ENCODE results near the gene PAPPA.

PAPPA gene

GRCh38 chr9:116425244-116425643 is 271.7 kb downstream of the PAPPA start:
- DNase-seq (ENCODE audit: low read depth, low spot score) = no peak
- no peaks in the 10 kb centered on the region for H3K27me3 ChIP-seq (ENCODE audit: control insufficient read depth, insufficient read depth, low read length)
- no peaks in the 10 kb centered on the region for H3K9me3 ChIP-seq (ENCODE audit: control insufficient read depth, insufficient read depth, low read length)
- WGBS (ENCODE audit: insufficient coverage, insufficient read length) = no CpG with 5 or more reads among the region's 2 CpGs
- H3K4me3 ChIP-seq (ENCODE audit: low read length) = no peak overlapping the region
- H3K4me1 ChIP-seq (ENCODE audit: control insufficient read depth, insufficient read depth, low read length) = no peaks in the 10 kb centered on the region
- H3K27ac ChIP-seq (ENCODE audit: low read length) = no peak overlapping the region
- no peaks in the 10 kb centered on the region for H3K36me3 ChIP-seq (ENCODE audit: control insufficient read depth, insufficient read depth, low read length)

- no CpG with 5 or more reads among the region's 3 CpGs for WGBS (ENCODE audit: insufficient coverage, insufficient read length)
- DNase-seq (ENCODE audit: low read depth, low spot score) = no peak
- Histone ChIP-seq H3K27ac (ENCODE audit: low read length) (no peak overlapping the region), H3K36me3 (ENCODE audit: control insufficient read depth, insufficient read depth, low read length) (no peaks in the 10 kb centered on the region), H3K4me1 (ENCODE audit: control insufficient read depth, insufficient read depth, low read length) (no peaks in the 10 kb centered on the region), H3K27me3 (ENCODE audit: control insufficient read depth, insufficient read depth, low read length) (no peaks in the 10 kb centered on the region), H3K4me3 (ENCODE audit: low read length) (no peak overlapping the region), H3K9me3 (ENCODE audit: control insufficient read depth, insufficient read depth, low read length) (no peaks in the 10 kb centered on the region)
Observed at GRCh38 chr9:116430849-116431248, 277.3 kb downstream of the PAPPA start.

GRCh38 chr9:116432051-116432450 is 278.5 kb downstream of the PAPPA start:
- WGBS (ENCODE audit: insufficient coverage, insufficient read length) = no CpG with 5 or more reads among the region's 1 CpG
- no peak for DNase-seq (ENCODE audit: low read depth, low spot score)
- no peaks in the 10 kb centered on the region for H3K27me3 ChIP-seq (ENCODE audit: control insufficient read depth, insufficient read depth, low read length)
- H3K4me1 ChIP-seq (ENCODE audit: control insufficient read depth, insufficient read depth, low read length) = no peaks in the 10 kb centered on the region
- H3K9me3 ChIP-seq (ENCODE audit: control insufficient read depth, insufficient read depth, low read length) = no peaks in the 10 kb centered on the region
- no peak overlapping the region for H3K4me3 ChIP-seq (ENCODE audit: low read length)
- no peak overlapping the region for H3K27ac ChIP-seq (ENCODE audit: low read length)
- no peaks in the 10 kb centered on the region for H3K36me3 ChIP-seq (ENCODE audit: control insufficient read depth, insufficient read depth, low read length)

GRCh38 chr9:116434314-116434713 is 280.7 kb downstream of the PAPPA start:
- Histone ChIP-seq H3K27me3 (ENCODE audit: control insufficient read depth, insufficient read depth, low read length) (no peaks in the 10 kb centered on the region), H3K4me3 (ENCODE audit: low read length) (no peak overlapping the region), H3K9me3 (ENCODE audit: control insufficient read depth, insufficient read depth, low read length) (no peaks in the 10 kb centered on the region), H3K36me3 (ENCODE audit: control insufficient read depth, insufficient read depth, low read length) (no peaks in the 10 kb centered on the region), H3K27ac (ENCODE audit: low read length) (no peak overlapping the region), H3K4me1 (ENCODE audit: control insufficient read depth, insufficient read depth, low read length) (no peaks in the 10 kb centered on the region)
- DNase-seq (ENCODE audit: low read depth, low spot score) = no peak
- no CpG with 5 or more reads among the region's 4 CpGs for WGBS (ENCODE audit: insufficient coverage, insufficient read length)

- no peak for DNase-seq (ENCODE audit: low read depth, low spot score)
- no peaks in the 10 kb centered on the region for H3K27me3 ChIP-seq (ENCODE audit: control insufficient read depth, insufficient read depth, low read length)
- H3K36me3 ChIP-seq (ENCODE audit: control insufficient read depth, insufficient read depth, low read length) = no peaks in the 10 kb centered on the region
- no peaks in the 10 kb centered on the region for H3K4me1 ChIP-seq (ENCODE audit: control insufficient read depth, insufficient read depth, low read length)
- no peaks in the 10 kb centered on the region for H3K9me3 ChIP-seq (ENCODE audit: control insufficient read depth, insufficient read depth, low read length)
- no peak overlapping the region for H3K27ac ChIP-seq (ENCODE audit: low read length)
- H3K4me3 ChIP-seq (ENCODE audit: low read length) = no peak overlapping the region
- WGBS (ENCODE audit: insufficient coverage, insufficient read length) = no CpG with 5 or more reads among the region's 4 CpGs
Observed at GRCh38 chr9:116435706-116436105, 282.1 kb downstream of the PAPPA start.

GRCh38 chr9:116436121-116436520 is 282.5 kb downstream of the PAPPA start:
- H3K4me1 ChIP-seq (ENCODE audit: control insufficient read depth, insufficient read depth, low read length) = no peaks in the 10 kb centered on the region
- H3K4me3 ChIP-seq (ENCODE audit: low read length) = no peak overlapping the region
- H3K27me3 ChIP-seq (ENCODE audit: control insufficient read depth, insufficient read depth, low read length) = no peaks in the 10 kb centered on the region
- no peak overlapping the region for H3K27ac ChIP-seq (ENCODE audit: low read length)
- H3K36me3 ChIP-seq (ENCODE audit: control insufficient read depth, insufficient read depth, low read length) = no peaks in the 10 kb centered on the region
- WGBS (ENCODE audit: insufficient coverage, insufficient read length) = 100% methylated on average over 1 of the region's 1 CpG
- H3K9me3 ChIP-seq (ENCODE audit: control insufficient read depth, insufficient read depth, low read length) = no peaks in the 10 kb centered on the region
- no peak for DNase-seq (ENCODE audit: low read depth, low spot score)

- no peak for DNase-seq (ENCODE audit: low read depth, low spot score)
- Histone ChIP-seq H3K27me3 (ENCODE audit: control insufficient read depth, insufficient read depth, low read length) (no peaks in the 10 kb centered on the region), H3K9me3 (ENCODE audit: control insufficient read depth, insufficient read depth, low read length) (no peaks in the 10 kb centered on the region), H3K4me3 (ENCODE audit: low read length) (no peak overlapping the region), H3K4me1 (ENCODE audit: control insufficient read depth, insufficient read depth, low read length) (no peaks in the 10 kb centered on the region), H3K27ac (ENCODE audit: low read length) (no peak overlapping the region), H3K36me3 (ENCODE audit: control insufficient read depth, insufficient read depth, low read length) (no peaks in the 10 kb centered on the region)
- no CpG with 5 or more reads among the region's 11 CpGs for WGBS (ENCODE audit: insufficient coverage, insufficient read length)
Observed at GRCh38 chr9:116437411-116438370, 284.1 kb downstream of the PAPPA start.

- Histone ChIP-seq H3K36me3 (ENCODE audit: control insufficient read depth, insufficient read depth, low read length) (no peaks in the 10 kb centered on the region), H3K4me3 (ENCODE audit: low read length) (no peak overlapping the region), H3K9me3 (ENCODE audit: control insufficient read depth, insufficient read depth, low read length) (no peaks in the 10 kb centered on the region), H3K27me3 (ENCODE audit: control insufficient read depth, insufficient read depth, low read length) (no peaks in the 10 kb centered on the region), H3K4me1 (ENCODE audit: control insufficient read depth, insufficient read depth, low read length) (no peaks in the 10 kb centered on the region), H3K27ac (ENCODE audit: low read length) (no peak overlapping the region)
- DNase-seq (ENCODE audit: low read depth, low spot score) = no peak
Observed at GRCh38 chr9:116442528-116442927, 288.9 kb downstream of the PAPPA start.

GRCh38 chr9:116447934-116448333 is 294.3 kb downstream of the PAPPA start:
- H3K4me3 ChIP-seq (ENCODE audit: low read length) = no peak overlapping the region
- H3K9me3 ChIP-seq (ENCODE audit: control insufficient read depth, insufficient read depth, low read length) = no peaks in the 10 kb centered on the region
- H3K36me3 ChIP-seq (ENCODE audit: control insufficient read depth, insufficient read depth, low read length) = no peaks in the 10 kb centered on the region
- no peaks in the 10 kb centered on the region for H3K4me1 ChIP-seq (ENCODE audit: control insufficient read depth, insufficient read depth, low read length)
- H3K27me3 ChIP-seq (ENCODE audit: control insufficient read depth, insufficient read depth, low read length) = no peaks in the 10 kb centered on the region
- no peak overlapping the region for H3K27ac ChIP-seq (ENCODE audit: low read length)
- WGBS (ENCODE audit: insufficient coverage, insufficient read length) = no CpG with 5 or more reads among the region's 6 CpGs
- DNase-seq (ENCODE audit: low read depth, low spot score) = no peak

GRCh38 chr9:116448431-116448830 is 294.8 kb downstream of the PAPPA start:
- WGBS (ENCODE audit: insufficient coverage, insufficient read length) = no CpG with 5 or more reads among the region's 3 CpGs
- Histone ChIP-seq H3K36me3 (ENCODE audit: control insufficient read depth, insufficient read depth, low read length) (no peaks in the 10 kb centered on the region), H3K4me3 (ENCODE audit: low read length) (no peak overlapping the region), H3K4me1 (ENCODE audit: control insufficient read depth, insufficient read depth, low read length) (no peaks in the 10 kb centered on the region), H3K9me3 (ENCODE audit: control insufficient read depth, insufficient read depth, low read length) (no peaks in the 10 kb centered on the region), H3K27me3 (ENCODE audit: control insufficient read depth, insufficient read depth, low read length) (no peaks in the 10 kb centered on the region), H3K27ac (ENCODE audit: low read length) (no peak overlapping the region)
- no peak for DNase-seq (ENCODE audit: low read depth, low spot score)

GRCh38 chr9:116449949-116450348 is 296.4 kb downstream of the PAPPA start:
- H3K27me3 ChIP-seq (ENCODE audit: control insufficient read depth, insufficient read depth, low read length) = no peaks in the 10 kb centered on the region
- H3K9me3 ChIP-seq (ENCODE audit: control insufficient read depth, insufficient read depth, low read length) = no peaks in the 10 kb centered on the region
- DNase-seq (ENCODE audit: low read depth, low spot score) = no peak
- H3K4me1 ChIP-seq (ENCODE audit: control insufficient read depth, insufficient read depth, low read length) = no peaks in the 10 kb centered on the region
- no peaks in the 10 kb centered on the region for H3K36me3 ChIP-seq (ENCODE audit: control insufficient read depth, insufficient read depth, low read length)
- WGBS (ENCODE audit: insufficient coverage, insufficient read length) = no CpG with 5 or more reads among the region's 3 CpGs
- H3K27ac ChIP-seq (ENCODE audit: low read length) = no peak overlapping the region
- H3K4me3 ChIP-seq (ENCODE audit: low read length) = no peak overlapping the region

Data from iPS DF 6.9 (cell line).